GM19351 (cell line): Measurements from ENCODE around the gene PCNT.
A peak's percentile ranks its signal among the peaks of the same experiment; 100 is the strongest.
"Not testable (repeated sequence)": the region's sequence is repeated elsewhere in the genome, so short reads cannot be mapped to it uniquely, and the experiment has no call there.

Source experiments
- ATAC-seq: cut with Tn5 transposase; IDR thresholded peaks from one replicate; pipeline ENCODE4 v1.9.1; 2021; ENCODE audit warnings: mild to moderate bottlenecking, moderate library complexity; ENCODE audit not compliant: unreplicated experiment

Gene PCNT

GRCh38 chr21:46307625-46308024 lies 16.3 kb upstream of the PCNT start:
- ATAC-seq: no peak

GRCh38 chr21:46308431-46308830 lies 15.5 kb upstream of the PCNT start:
- ATAC-seq: no peak

GRCh38 chr21:46310260-46310659 lies 13.7 kb upstream of the PCNT start:
- ATAC-seq: not testable (repeated sequence)

GRCh38 chr21:46311568-46311967 lies 12.4 kb upstream of the PCNT start:
- ATAC-seq: no peak

GRCh38 chr21:46312949-46313348 lies 11.0 kb upstream of the PCNT start:
- ATAC-seq: no peak

GRCh38 chr21:46314441-46315020 lies 9.4 kb upstream of the PCNT start:
- no peak for ATAC-seq

- no peak for ATAC-seq
These were observed 7.1 kb upstream of the PCNT start for GRCh38 chr21:46316708-46317324.

GRCh38 chr21:46317710-46318463 lies 6.1 kb upstream of the PCNT start:
- no peak for ATAC-seq

GRCh38 chr21:46318464-46318845 lies 5.5 kb upstream of the PCNT start:
- ATAC-seq: no peak

- ATAC-seq: no peak
These were observed 4.8 kb upstream of the PCNT start for GRCh38 chr21:46319186-46319585.

- no peak for ATAC-seq
These were observed 3.6 kb upstream of the PCNT start for GRCh38 chr21:46320331-46320801.

GRCh38 chr21:46322351-46323226 lies 1.4 kb upstream of the PCNT start:
- no peak for ATAC-seq

- peak; percentile 1 for ATAC-seq
These were observed 688 bp upstream of the PCNT start for GRCh38 chr21:46323227-46323709.

- ATAC-seq: peak; percentile 59
These were observed 575 bp downstream of the PCNT start for GRCh38 chr21:46324390-46325072.

GRCh38 chr21:46325073-46325912 lies 1.3 kb downstream of the PCNT start:
- ATAC-seq: no peak

GRCh38 chr21:46326110-46326703 lies 2.3 kb downstream of the PCNT start:
- no peak for ATAC-seq

GRCh38 chr21:46327711-46328110 lies 3.8 kb downstream of the PCNT start:
- no peak for ATAC-seq

GRCh38 chr21:46328151-46328550 lies 4.2 kb downstream of the PCNT start:
- ATAC-seq: no peak

GRCh38 chr21:46329796-46330195 lies 5.8 kb downstream of the PCNT start:
- no peak for ATAC-seq
